ENCODE data around the gene CCDC40.

GRCh38 chr17:80097844-80098691 lies 61.6 kb downstream of the CCDC40 start:
- no peak for TF ChIP-seq ZNF138 (CRISPR knock-in tag; conservative IDR thresholded peaks at IDR 0.05)
- no peak for TF ChIP-seq MAX (CRISPR knock-in tag; IDR thresholded peaks at IDR 0.05)
- TF ChIP-seq SMAD4 (CRISPR knock-in tag; IDR thresholded peaks at IDR 0.05) = no peak
- TF ChIP-seq ARID4B (CRISPR knock-in tag; IDR thresholded peaks at IDR 0.05; ENCODE audit: borderline replicate concordance) = no peak
- TF ChIP-seq PRDM15 (CRISPR knock-in tag; IDR thresholded peaks at IDR 0.05) = no peak
- no peak for TF ChIP-seq USF2 (CRISPR knock-in tag; IDR thresholded peaks at IDR 0.05)
- no peak for TF ChIP-seq CTCF (IDR thresholded peaks at IDR 0.05)
- TF ChIP-seq ELF4 (CRISPR knock-in tag; IDR thresholded peaks at IDR 0.05; ENCODE audit: low read depth) = no peak

Data from WTC11 (cell line).